H1 (cell line): Measurements from ENCODE around the gene RS1. TPM values are rescaled to one million over a fixed set of nuclear protein-coding genes. Genes with fewer than 3 reads are reported as not detected.

ENCODE experiments used
- CTCF ChIA-PET: fragments of 300-600 bp; sonication (Branson Sonifier 250); formaldehyde crosslinking; loops from one replicate; lab custom pipeline; 2021; ENCODE audit not compliant: partially characterized antibody; lab: Charles Lee
- POLR2A ChIA-PET: fragments of 300-600 bp; sonication (Branson Sonifier 250); formaldehyde crosslinking; loops from one replicate; lab custom pipeline; 2021; ENCODE audit warnings: inconsistent platforms; ENCODE audit not compliant: partially characterized antibody; lab: Charles Lee
- DNase-seq, 2 experiments: peaks; one replicate each; pipeline versions ENCODE4 v3.0.0 to v3.0.0-alpha.2; 2010 to 2022; ENCODE audit warnings: low spot score in 2 of 2, low read depth in 1 of 2, mixed read lengths in 1 of 2
- FAIRE-seq: peaks from 2 replicates; lab custom pipeline; 2011; peaks lifted over from hg19 to GRCh38; lab: Jason Lieb, UNC
- H2AFZ ChIP-seq: 2 replicates; pipeline ENCODE4 v1.8.1; 2012; ENCODE audit warnings: low read length, inconsistent platforms
- H2AK5ac ChIP-seq: 2 replicates; pipeline ENCODE4 v1.6.1; 2013; ENCODE audit warnings: low read depth, low read length
- H2BK120ac ChIP-seq: replicated peaks from 2 replicates; pipeline ENCODE3; 2013; ENCODE audit warnings: low read depth, low read length, inconsistent platforms
- H2BK12ac ChIP-seq: 2 replicates; pipeline ENCODE4 v1.6.1; 2013; ENCODE audit warnings: low read depth, low read length
- H2BK15ac ChIP-seq: 2 replicates; pipeline ENCODE4 v1.6.1; 2013; ENCODE audit warnings: low read length
- H2BK20ac ChIP-seq: 2 replicates; pipeline ENCODE4 v1.6.1; 2013; ENCODE audit warnings: low read length
- H2BK5ac ChIP-seq: 2 replicates; pipeline ENCODE4 v1.6.1; 2013; ENCODE audit warnings: low read depth, low read length
- H3K14ac ChIP-seq: 2 replicates; pipeline ENCODE4 v1.6.1; 2013; ENCODE audit warnings: inconsistent platforms; ENCODE audit not compliant: insufficient read length
- H3K18ac ChIP-seq: 2 replicates; pipeline ENCODE4 v1.6.1; 2013; ENCODE audit warnings: low read length; ENCODE audit errors: extremely low read depth
- H3K23ac ChIP-seq: 2 replicates; pipeline ENCODE4 v1.6.1; 2013; ENCODE audit warnings: inconsistent platforms; ENCODE audit not compliant: insufficient read length
- H3K23me2 ChIP-seq: 2 replicates; pipeline ENCODE4 v1.6.1; 2013; ENCODE audit warnings: low read depth, low read length
- H3K27ac ChIP-seq: 2 replicates; pipeline ENCODE4 v1.6.1; 2011; ENCODE audit warnings: low read depth, low read length, inconsistent platforms
- H3K27me3 ChIP-seq, 4 experiments: replicated peaks in 1 of 4; 1 replicate in 1 of 4; 2 replicates in 3 of 4; pipeline versions ENCODE4 v1.6.1 to v1.8.1; 2011 to 2013; ENCODE audit warnings: low read length in 3 of 4, mild to moderate bottlenecking in 3 of 4, inconsistent platforms in 2 of 4, mixed read lengths in 2 of 4, moderate library complexity in 1 of 4; ENCODE audit not compliant: control insufficient read depth in 3 of 4, insufficient read depth in 3 of 4; ENCODE audit errors: extremely low read depth in 1 of 4
- H3K36me3 ChIP-seq, 4 experiments: 2 replicates each; pipeline versions ENCODE4 v1.6.1 to v1.8.1; 2011 to 2013; ENCODE audit warnings: mild to moderate bottlenecking in 4 of 4, low read length in 3 of 4, moderate library complexity in 2 of 4, control low read depth in 1 of 4, inconsistent platforms in 1 of 4; ENCODE audit not compliant: insufficient read depth in 4 of 4, control insufficient read depth in 2 of 4
- H3K4ac ChIP-seq: replicated peaks from 2 replicates; pipeline ENCODE3; 2013; ENCODE audit warnings: low read length, low read depth, mixed read lengths, inconsistent platforms; ENCODE audit not compliant: insufficient read length
- H3K4me1 ChIP-seq, 4 experiments: replicated peaks in 1 of 4; 1 replicate in 1 of 4; 2 replicates in 3 of 4; pipeline versions ENCODE4 v1.6.1 to v1.8.1; 2011 to 2013; ENCODE audit warnings: low read length in 3 of 4, inconsistent platforms in 2 of 4, mixed read lengths in 1 of 4; ENCODE audit not compliant: insufficient read depth in 4 of 4, control insufficient read depth in 3 of 4
- H3K4me2 ChIP-seq, 2 experiments: 2 replicates each; pipeline versions ENCODE4 v1.6.1 to v1.8.1; 2011 to 2013; ENCODE audit warnings: low read depth in 2 of 2, low read length in 2 of 2, control low read depth in 1 of 2, inconsistent platforms in 1 of 2, mild to moderate bottlenecking in 1 of 2; ENCODE audit not compliant: insufficient read depth in 1 of 2
- H3K4me3 ChIP-seq, 4 experiments: fragments of 200-600, 300-600 bp in 1 of 4; sonication (generic), shearing (Covaris generic), sonication (Bioruptor Twin) in 1 of 4; 2 replicates each; pipeline versions ENCODE4 v1.5.1 to v1.8.1; 2011 to 2016; ENCODE audit warnings: low read length in 4 of 4, low read depth in 3 of 4, control low read depth in 2 of 4, inconsistent platforms in 2 of 4, mild to moderate bottlenecking in 2 of 4, mixed read lengths in 1 of 4, moderate library complexity in 1 of 4; ENCODE audit not compliant: insufficient read depth in 2 of 4; ENCODE audit errors: extremely low read depth in 1 of 4
- H3K56ac ChIP-seq: replicated peaks from 2 replicates; pipeline ENCODE3; 2013; ENCODE audit warnings: low read depth, mild to moderate bottlenecking, mixed read lengths, low read length, inconsistent platforms; ENCODE audit not compliant: insufficient read length
- H3K79me1 ChIP-seq: 2 replicates; pipeline ENCODE4 v1.6.1; 2013; ENCODE audit warnings: low read depth, low read length, control low read depth
- H3K79me2 ChIP-seq, 2 experiments: 2 replicates each; pipeline versions ENCODE4 v1.6.1 to v1.8.1; 2012 to 2013; ENCODE audit warnings: low read length in 2 of 2, mild to moderate bottlenecking in 2 of 2, inconsistent platforms in 1 of 2; ENCODE audit not compliant: insufficient read depth in 2 of 2, control insufficient read depth in 1 of 2
- H3K9ac ChIP-seq, 4 experiments: replicated peaks in 1 of 4; 1 replicate in 1 of 4; 2 replicates in 3 of 4; pipeline versions ENCODE4 v1.6.1 to v1.8.1; 2011 to 2013; ENCODE audit warnings: low read depth in 3 of 4, low read length in 3 of 4, control low read depth in 2 of 4, mild to moderate bottlenecking in 2 of 4, moderate library complexity in 2 of 4, inconsistent platforms in 1 of 4; ENCODE audit errors: extremely low read depth in 1 of 4
- H3K9me3 ChIP-seq, 2 experiments: 2 replicates each; pipeline versions ENCODE4 v1.6.1 to v1.8.1; 2012 to 2013; ENCODE audit warnings: mild to moderate bottlenecking in 2 of 2, moderate library complexity in 2 of 2, control low read depth in 1 of 2, inconsistent platforms in 1 of 2, low read depth in 1 of 2, low read length in 1 of 2, mixed read lengths in 1 of 2; ENCODE audit not compliant: insufficient read depth in 2 of 2
- H4K20me1 ChIP-seq, 2 experiments: replicated peaks in 1 of 2; 2 replicates each; pipeline versions ENCODE3 to v1.8.1; 2011 to 2013; ENCODE audit warnings: inconsistent platforms in 2 of 2, low read length in 2 of 2, mild to moderate bottlenecking in 1 of 2; ENCODE audit not compliant: insufficient read depth in 2 of 2, control insufficient read depth in 1 of 2
- H4K5ac ChIP-seq: 2 replicates; pipeline ENCODE4 v1.6.1; 2013; ENCODE audit warnings: low read length, low read depth, mixed read lengths, inconsistent platforms; ENCODE audit not compliant: insufficient read length
- H4K8ac ChIP-seq: 2 replicates; pipeline ENCODE4 v1.8.0; 2013; ENCODE audit warnings: mild to moderate bottlenecking, moderate library complexity, low read length, inconsistent platforms; ENCODE audit not compliant: insufficient read depth; ENCODE audit errors: extremely low read depth
- H4K91ac ChIP-seq: replicated peaks from 2 replicates; pipeline ENCODE3; 2013; ENCODE audit warnings: low read length, mixed read lengths, inconsistent platforms; ENCODE audit not compliant: insufficient read length
- CBX8 ChIP-seq: fragments of 300-800, 300-1000 bp; sonication (generic); IDR thresholded peaks from 2 replicates; pipeline ENCODE4 v1.7.1; 2016; ENCODE audit warnings: low read depth, low read length, borderline replicate concordance
- NRF1 ChIP-seq: IDR thresholded peaks from 2 replicates; pipeline ENCODE4 v1.6.1; 2011; ENCODE audit warnings: mild to moderate bottlenecking, low read depth, low read length, improper control_type of control experiment
- SIN3A ChIP-seq, 2 experiments: IDR thresholded peaks in 1 of 2; conservative IDR thresholded peaks in 1 of 2; 2 replicates each; pipeline ENCODE4 v1.6.1; 2011 to 2012; ENCODE audit warnings: low read length in 2 of 2, improper control_type of control experiment in 1 of 2, low read depth in 1 of 2, mild to moderate bottlenecking in 1 of 2
- SP1 ChIP-seq: IDR thresholded peaks from 2 replicates; pipeline ENCODE4 v1.6.1; 2011; ENCODE audit warnings: low read depth, low read length
- TAF1 ChIP-seq: IDR thresholded peaks from 2 replicates; pipeline ENCODE4 v1.6.1; 2011; ENCODE audit warnings: mild to moderate bottlenecking, low read depth, low read length
- WGBS, 2 experiments: shearing (Covaris generic) in 1 of 2; methylation state at CpG; one replicate each; pipeline versions ENCODE4 v1.1.6 to v1.1.7; 2013 to 2015; ENCODE audit warnings: low lambda C conversion rate in 2 of 2, mixed read lengths in 2 of 2, inconsistent platforms in 1 of 2, low coverage in 1 of 2, missing lambda C conversion rate in 1 of 2; ENCODE audit not compliant: insufficient replicate concordance in 2 of 2, insufficient coverage in 1 of 2, insufficient read length in 1 of 2; ENCODE audit errors: extremely low coverage in 1 of 2, missing lambda C conversion rate in 1 of 2; 5-methylcytosine and 5-hydroxymethylcytosine counted together
- polyA plus RNA-seq, 7 experiments: library from polyadenylated mRNA; depleted of rRNA in 3 of 7; stranded (reverse) in 5 of 7; unstranded in 2 of 7; fragments of >200 nt in 5 of 7; fragments of 200-250 nt in 2 of 7; gene quantifications; 1 replicate in 5 of 7; 2 replicates in 1 of 7; 4 replicates in 1 of 7; pipeline versions ENCODE4 v1.2.1 to v1.2.3, GENCODE V29; 2011 to 2013; ENCODE audit warnings: missing spikeins in 2 of 7, mixed read lengths in 2 of 7
- total RNA-seq: library from RNA; stranded (reverse); fragmentation: NEBNext Ultra II Directional; extraction: Animal tissue kit (Norgen Biotek cat#: 25700); gene quantifications from 2 replicates; pipeline ENCODE4 v1.2.1, GENCODE V29; 2021

The RS1 gene
- total and polyA plus RNA-seq, 2 of the 8 experiments (the other 6 are each of a cell fraction or from before 2014, with no cell fraction given) = 0.03 TPM; not detected in 1

GRCh38 chrX:18714910-18715309 is 43.0 kb upstream of the RS1 start:
- H2BK120ac ChIP-seq = no peak overlapping the region
- no peak overlapping the region for H2AK5ac ChIP-seq
- no peak for TF ChIP-seq SP1
- no peak for TF ChIP-seq CBX8
- TF ChIP-seq NRF1 = no peak
- no peak for TF ChIP-seq TAF1
- TF ChIP-seq SIN3A (conservative IDR thresholded peaks at IDR 0.05 in 1 of 2, IDR thresholded peaks at IDR 0.05 in 1 of 2; ENCODE audit: low read depth in 1 of 2, low read length in 2 of 2) = no peak
- TF ChIP-seq, all 59 proteins: peak for 0
- no peaks in the 10 kb centered on the region for H3K79me1 ChIP-seq
- H2BK5ac ChIP-seq = no peak overlapping the region
- no peak overlapping the region for H2BK20ac ChIP-seq
- H3K4me3 ChIP-seq = no peak overlapping the region
- H3K9me3 ChIP-seq = no peaks in the 10 kb centered on the region
- H4K20me1 ChIP-seq = no peaks in the 10 kb centered on the region
- no peak overlapping the region for H2BK15ac ChIP-seq
- no peak overlapping the region for H3K14ac ChIP-seq
- FAIRE-seq = no peak
- no peak overlapping the region for H3K18ac ChIP-seq
- no peak for DNase-seq
- H2BK12ac ChIP-seq = no peak overlapping the region
- H3K23me2 ChIP-seq = no peaks in the 10 kb centered on the region
- no peak overlapping the region for H3K23ac ChIP-seq
- no peaks in the 10 kb centered on the region for H3K79me2 ChIP-seq
- WGBS, 2 experiments = 91% methylated on average over 9 of the region's 9 CpGs; no CpG with 5 or more reads in 1 of the 2 experiments
- no peak overlapping the region for H2AFZ ChIP-seq
- no peak overlapping the region for H3K4ac ChIP-seq
- H3K27me3 ChIP-seq = no peaks in the 10 kb centered on the region
- no peak overlapping the region for H4K5ac ChIP-seq
- H3K4me1 ChIP-seq = no peaks in the 10 kb centered on the region
- H3K9ac ChIP-seq = no peak overlapping the region
- no peak overlapping the region for H3K27ac ChIP-seq
- no peak overlapping the region for H3K56ac ChIP-seq
- no peak overlapping the region for H4K8ac ChIP-seq
- ChIA-PET POLR2A (no interaction called here), CTCF (no interaction called here)
- no peak overlapping the region for H4K91ac ChIP-seq
- H3K36me3 ChIP-seq = no peaks in the 10 kb centered on the region
- H3K4me2 ChIP-seq = no peak overlapping the region
